ENCODE data around the gene FKBP3. TPM values are rescaled to one million over a fixed set of nuclear protein-coding genes. Genes with fewer than 3 reads are reported as not detected.
A peak's percentile ranks its signal among the peaks of the same experiment; 100 is the strongest.
"Not testable (repeated sequence)": the region's sequence is repeated elsewhere in the genome, so short reads cannot be mapped to it uniquely, and the experiment has no call there.

The FKBP3 gene
- total RNA-seq, 1 donor from 2014 or later = 18.2 TPM

DNA sequence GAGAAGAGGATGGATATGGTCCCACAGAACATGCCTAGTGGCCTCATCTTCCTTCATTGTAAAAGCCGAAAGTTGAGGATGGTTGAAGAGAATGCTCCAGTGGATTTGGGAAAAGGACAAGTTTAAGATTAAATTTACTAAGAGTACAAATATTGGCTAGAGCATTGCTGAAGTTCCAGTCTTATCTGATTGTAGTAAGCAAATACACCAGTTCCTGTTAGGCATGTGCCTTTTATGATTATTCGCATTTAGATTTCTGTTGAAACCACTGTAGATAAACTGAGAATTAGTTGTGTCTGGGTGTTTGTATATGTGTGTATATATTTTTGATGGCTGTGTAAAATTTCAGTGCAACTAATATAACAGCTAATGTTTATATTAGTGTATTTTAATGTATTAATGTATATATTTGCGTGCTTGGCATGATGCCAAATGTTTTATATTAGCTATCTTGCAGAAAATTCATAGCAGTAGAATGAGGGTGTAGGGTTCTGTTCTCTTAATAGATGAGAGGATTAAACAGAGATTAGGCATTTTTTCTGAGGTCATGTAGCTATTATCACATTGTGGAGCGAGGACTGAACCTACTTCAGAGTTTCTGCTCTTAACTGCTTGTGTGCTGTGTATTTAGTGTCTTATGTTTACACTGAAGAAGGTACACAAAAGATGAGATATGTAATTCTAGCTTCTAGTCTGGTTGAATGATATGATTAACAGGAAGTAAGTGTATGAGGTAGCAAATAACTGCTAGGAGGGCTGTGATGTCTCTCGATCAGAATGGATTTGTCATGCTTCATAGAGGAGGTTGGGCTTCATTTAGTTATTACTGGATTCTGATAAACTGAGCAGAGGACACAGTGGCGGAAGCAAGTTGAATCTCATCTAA is 21.1 kb downstream of the FKBP3 start:
- peak in 1 of 2 donors; percentile 26 for DNase-seq (ENCODE audit: low read depth in 2 of 2)

DNA sequence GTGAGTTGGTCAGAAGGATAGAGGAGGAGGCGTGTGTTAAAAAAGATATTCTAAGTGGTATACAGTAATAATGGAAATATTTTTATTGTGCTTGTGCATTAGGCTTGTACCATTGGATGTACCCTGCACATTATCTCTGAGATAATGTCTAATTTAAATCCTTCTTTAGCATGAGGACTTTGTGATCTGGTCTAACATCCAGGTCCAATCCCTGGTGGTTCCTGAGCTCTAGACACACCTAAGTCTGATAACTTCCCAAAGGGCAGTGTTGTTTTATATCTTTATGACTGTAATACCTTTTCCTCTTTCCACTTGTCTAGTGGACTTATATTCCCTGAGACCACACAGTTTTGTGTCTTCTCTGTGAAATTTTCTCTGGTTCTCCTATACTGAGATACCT is 29.7 kb downstream of the FKBP3 start:
- no peak for DNase-seq (ENCODE audit: low read depth in 2 of 2)

DNA sequence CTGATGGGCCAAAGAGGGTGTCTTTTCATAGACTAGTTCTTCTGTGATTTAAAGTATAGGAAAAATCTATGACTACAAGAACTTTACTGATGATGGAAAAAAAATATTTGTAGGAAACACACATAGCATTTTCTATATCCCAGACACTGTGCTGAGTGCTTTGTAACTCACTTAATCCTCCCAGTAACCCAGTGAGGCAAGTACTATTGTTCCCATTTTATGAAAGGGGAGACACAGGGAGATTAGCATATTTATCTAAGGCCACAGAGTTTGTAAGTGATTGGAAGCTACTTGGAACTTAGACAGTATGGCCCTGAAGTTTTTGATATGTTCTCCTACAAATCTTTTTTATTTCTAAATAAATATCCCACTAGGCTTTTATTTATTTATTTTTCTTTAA is 30.5 kb downstream of the FKBP3 start:
- DNase-seq (ENCODE audit: low read depth in 2 of 2) = no peak

DNA sequence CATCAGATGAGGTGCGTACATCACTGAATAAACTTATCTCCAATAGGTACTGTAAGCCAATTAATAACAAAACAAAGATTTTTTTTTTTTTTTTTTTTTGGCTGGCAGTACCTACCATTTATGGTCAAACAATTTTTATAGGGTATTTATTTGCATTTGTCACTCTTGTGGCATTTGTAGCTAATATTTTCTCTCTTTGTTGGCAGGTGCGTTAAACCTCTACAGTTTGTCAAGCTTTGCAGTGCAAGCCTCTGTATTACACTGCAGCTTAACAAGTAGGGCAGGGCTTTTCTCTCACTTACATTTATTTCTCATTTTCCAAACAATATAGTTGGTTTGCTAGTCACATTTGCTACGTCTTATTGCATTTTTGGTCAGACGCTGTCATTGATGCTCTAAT is 38.1 kb downstream of the FKBP3 start:
- no peak for DNase-seq (ENCODE audit: low read depth in 2 of 2)

DNA sequence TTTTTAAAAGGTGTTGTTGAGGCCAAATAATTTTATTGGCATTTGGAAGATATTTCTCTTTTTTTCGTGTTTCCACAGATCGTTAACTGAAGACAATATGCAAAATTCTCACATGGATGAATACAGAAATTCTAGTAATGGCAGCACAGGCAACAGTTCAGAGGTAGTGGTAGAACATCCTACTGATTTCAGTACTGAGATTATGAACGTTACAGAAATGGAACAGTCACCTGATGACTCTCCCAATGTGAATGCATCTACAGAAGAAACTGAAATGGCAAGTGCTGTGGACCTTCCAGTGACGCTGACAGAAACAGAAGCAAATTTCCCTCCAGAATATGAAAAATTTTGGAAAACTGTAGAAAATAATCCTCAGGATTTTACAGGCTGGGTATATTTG is 39.1 kb downstream of the FKBP3 start:
- DNase-seq (ENCODE audit: low read depth in 2 of 2) = no peak

DNA sequence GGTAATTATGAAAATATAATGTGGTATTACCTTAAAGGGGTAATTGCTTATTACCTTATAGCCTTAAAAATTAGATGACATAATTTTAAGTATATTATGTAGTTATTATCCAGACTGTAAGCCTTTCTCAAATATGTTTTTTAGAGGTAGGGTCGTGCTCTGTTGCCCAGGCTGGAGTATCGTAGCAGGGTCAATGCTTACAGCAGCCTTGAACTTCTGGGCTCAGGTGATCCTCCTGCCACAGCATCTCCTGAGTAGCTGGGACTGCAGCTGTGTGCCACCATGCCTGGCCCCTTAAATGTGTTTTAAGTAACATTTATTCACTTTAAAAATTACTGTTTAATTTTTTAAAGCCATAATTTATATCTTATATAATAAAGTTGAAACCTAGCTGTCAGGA is 40.0 kb downstream of the FKBP3 start:
- no peak for DNase-seq (ENCODE audit: low read depth in 2 of 2)

DNA sequence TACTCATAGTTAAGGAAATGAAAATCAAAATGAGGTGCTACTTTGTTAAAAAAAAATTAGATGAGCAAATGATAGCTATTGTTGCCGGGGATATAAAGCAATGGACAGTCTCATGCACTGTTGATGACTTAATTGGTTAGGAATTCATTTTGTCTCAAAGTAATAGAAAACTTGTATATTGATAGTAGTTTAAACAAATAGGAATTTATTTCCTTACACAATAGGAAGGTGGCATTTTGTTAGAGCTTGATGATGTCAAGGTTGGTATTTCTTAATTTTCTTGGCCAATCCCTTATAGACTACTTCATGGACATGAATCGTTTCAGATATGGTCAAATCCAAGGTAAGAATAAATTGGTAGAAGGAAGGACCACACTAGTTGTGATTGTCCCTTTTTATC is 42.6 kb downstream of the FKBP3 start:
- peak in 1 of 2 donors; percentile 9 for DNase-seq (ENCODE audit: low read depth in 2 of 2)

DNA sequence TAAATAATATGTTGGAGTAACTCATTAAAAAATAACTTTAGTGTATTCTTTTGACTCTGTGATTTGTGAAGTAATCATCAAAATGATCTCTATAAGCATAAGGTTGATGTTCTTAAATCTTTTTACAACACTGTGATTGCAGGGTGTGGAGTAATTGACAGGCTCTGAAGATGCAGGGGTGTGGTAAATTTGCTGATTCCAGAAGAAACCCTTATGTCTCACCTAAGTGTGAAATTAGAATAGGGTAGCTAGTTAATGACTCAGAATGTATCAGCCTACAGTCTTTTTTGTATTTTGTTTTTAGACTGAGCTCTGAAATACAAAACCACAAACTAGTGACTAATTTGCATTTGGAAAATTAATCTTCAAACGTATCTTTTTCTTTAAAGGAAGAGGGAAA is 44.5 kb downstream of the FKBP3 start:
- no peak for DNase-seq (ENCODE audit: low read depth in 2 of 2)

DNA sequence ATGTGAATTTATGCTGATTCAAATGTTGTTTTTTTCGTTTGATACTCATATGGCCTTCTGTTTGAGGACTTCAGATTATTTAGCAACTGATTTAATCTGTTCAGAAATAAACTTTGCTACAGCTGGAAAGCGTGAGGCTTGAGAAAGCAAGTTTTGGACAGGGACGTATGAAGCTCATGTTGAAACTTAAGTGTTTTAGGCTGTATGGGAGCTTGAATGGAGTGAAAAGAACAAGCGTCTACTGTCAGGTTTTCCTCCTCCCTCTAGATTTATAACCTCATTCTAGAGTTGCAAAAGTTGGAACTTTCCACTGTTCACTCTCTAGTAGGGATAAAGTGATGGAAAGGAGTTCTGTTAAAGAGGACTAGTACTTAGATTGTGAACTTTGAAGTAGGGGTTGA is 49.3 kb downstream of the FKBP3 start:
- DNase-seq (ENCODE audit: low read depth in 2 of 2) = peak in 1 of 2 donors; percentile 24

DNA sequence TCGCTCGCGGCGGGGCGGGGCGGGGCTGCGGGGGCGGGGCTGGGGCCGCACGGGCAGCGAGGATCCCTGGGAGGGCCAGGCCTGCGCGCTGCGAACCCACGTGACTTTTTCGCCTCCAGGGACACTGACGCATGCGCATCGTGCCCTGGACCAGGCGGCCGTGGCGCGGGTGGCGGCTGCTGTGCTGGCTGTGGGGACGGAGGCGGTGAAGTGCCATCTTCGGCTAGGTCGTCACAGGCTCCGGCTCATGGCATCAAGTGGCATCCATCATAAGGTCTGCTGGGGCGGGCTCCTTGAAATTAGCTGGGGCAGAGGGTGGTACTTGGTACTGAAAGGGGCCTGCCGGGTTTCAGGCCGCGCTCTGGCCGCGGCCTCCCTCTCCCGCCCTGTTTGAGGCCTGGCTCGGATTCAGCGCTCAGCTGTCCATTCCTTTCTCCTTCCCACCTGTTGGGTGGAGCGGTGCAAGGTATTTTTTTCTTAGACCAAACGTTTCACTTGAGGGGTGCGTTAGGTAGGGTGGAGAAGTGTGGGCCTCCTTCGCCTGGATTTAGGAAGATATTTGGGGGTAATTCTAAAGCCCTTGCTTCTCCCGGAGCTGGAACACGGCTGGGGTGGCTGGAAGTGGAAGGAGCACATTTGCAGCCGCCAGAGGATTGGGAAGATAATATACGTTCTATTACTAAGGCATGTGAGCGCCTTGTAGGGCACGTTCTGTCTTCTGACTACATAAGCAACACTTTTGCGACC is 50.1 kb downstream of the FKBP3 start, which contains the start of gene PRPF39:
Gene PRPF39, plus strand, starts transcription at position 141 of the 747 bp plus-strand sequence. CDS start 11,124 bp downstream, outside the sequence.
- peak; percentile 84 to 94 for DNase-seq (ENCODE audit: low read depth in 2 of 2)

DNA sequence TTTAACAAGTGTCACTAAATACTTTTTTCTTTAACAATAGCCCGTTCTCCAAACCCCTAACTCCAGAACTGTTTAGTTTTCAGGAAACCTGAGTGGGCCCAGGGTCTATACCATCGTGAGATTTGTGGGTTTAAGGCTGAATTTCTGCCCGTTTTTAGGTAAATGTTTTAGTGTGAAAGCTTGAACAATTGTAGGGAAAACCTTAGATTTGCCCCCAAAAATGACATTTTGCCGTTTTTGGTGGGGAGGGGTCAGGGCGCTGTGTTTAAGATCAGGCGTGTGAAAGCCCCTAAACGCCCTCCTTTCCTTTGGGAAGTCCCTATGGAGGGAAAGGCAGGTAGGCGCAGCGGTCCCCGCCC is 50.7 kb downstream of the FKBP3 start:
- DNase-seq (ENCODE audit: low read depth in 2 of 2) = no peak

DNA sequence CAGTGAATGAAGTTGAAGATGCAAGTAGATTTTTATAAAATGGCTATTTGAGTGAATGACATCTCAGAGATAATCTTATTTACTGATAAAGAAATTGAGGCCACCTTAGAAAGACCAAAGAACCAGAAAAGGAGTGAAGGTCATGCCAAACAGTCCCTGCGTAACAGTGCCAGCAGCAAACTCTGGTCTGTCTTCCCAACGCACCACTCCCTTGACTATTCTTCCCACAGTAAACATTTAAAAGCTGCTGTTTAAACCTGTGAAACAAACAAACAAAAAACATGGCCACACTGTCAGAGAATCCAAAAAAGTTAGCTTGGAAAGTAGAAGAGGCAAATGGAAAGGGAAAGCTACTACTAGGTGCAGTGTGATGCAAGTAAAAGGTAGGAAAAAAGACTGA is 51.9 kb downstream of the FKBP3 start:
- no peak for DNase-seq (ENCODE audit: low read depth in 2 of 2)

DNA sequence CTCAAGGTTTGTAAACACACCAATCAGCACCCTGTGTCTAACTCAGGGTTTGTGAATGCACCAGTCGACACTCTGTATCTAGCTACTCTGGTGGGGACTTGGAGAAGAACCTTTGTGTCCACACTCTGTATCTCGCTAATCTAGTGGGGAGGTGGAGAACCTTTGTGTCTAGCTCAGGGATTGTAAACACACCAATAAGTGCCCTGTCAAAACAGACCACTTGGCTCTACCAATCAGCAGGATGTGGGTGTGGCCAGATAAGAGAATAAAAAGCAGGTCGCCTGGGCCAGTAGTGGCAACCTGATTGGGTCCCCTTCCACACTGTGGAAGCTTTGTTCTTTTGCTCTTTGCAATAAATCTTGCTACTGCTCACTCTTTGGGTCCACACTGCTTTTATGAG is 53.2 kb downstream of the FKBP3 start:
- not testable (repeated sequence) for DNase-seq (ENCODE audit: low read depth in 2 of 2)

DNA sequence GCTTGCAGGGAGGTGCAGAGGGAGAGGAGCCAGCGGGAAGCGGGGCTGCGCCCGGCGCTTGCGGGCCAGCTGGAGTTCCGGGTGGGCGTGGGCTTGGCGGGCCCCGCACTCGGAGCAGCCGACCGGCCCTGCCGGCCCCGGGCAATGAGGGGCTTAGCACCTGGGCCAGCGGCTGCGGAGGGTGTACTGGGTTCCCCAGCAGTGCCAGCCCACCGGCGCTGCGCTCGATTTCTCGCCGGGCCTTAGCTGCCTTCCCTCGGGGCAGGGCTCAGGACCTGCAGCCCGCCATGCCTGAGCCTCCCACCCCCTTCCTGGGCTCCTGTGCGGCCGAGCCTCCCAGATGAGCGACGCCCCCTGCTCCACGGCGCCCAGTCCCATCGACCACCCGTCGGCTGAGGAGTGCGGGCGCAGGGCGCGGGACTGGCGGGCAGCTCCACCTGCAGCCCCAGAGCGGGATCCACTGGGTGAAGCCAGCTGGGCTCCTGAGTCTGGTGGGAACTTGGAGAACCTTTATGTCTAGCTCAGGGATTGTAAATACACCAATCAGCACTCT is 53.8 kb downstream of the FKBP3 start:
- DNase-seq (ENCODE audit: low read depth in 2 of 2) = not testable (repeated sequence)

DNA sequence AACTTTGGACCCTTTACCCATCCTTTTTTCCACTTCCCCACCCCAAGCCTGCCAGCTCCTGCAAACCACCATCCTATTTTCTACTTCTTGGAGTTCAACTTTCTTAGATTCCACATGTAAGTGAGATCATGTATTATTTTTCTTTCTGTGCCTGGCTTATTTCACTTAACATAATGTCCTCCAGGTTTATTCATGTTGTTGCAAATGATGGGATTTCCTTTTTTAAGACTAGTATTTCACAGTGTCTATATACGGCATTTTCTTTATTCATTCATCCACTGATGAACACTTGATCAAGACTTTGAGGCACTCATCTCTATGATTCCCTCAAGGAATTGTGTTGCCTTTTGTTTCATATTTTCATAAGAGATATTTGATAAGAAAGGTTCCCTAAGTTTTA is 56.0 kb downstream of the FKBP3 start:
- no peak for DNase-seq (ENCODE audit: low read depth in 2 of 2)

DNA sequence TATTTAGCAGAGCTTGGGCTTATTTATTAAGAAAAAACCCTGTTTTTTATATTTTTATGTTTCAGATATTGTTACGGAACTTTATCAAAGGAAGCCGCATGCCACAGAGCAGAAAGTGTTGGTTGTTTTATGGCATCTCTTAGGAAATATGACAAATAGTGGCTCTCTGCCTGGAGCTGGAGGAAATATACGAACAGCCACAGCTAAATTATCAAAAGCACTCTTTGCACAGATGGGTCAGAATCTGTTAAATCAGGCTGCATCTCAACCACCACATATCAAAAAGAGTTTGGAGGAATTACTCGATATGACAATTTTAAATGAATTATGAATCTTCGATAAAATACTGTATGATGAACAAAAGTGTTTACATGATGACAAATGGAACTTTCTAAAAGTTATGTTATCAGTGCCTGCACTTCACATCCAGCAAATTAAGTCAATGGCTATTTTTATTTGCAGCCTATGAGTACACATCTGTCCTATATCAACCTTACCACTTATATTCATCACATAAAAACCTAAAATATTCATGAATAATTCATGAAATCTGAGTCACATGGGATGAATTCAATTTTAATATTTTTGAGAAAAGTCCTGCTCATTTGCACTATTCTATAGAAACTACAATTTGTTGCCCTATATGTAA is 60.9 kb downstream of the FKBP3 start:
- no peak for DNase-seq (ENCODE audit: low read depth in 2 of 2)

DNA sequence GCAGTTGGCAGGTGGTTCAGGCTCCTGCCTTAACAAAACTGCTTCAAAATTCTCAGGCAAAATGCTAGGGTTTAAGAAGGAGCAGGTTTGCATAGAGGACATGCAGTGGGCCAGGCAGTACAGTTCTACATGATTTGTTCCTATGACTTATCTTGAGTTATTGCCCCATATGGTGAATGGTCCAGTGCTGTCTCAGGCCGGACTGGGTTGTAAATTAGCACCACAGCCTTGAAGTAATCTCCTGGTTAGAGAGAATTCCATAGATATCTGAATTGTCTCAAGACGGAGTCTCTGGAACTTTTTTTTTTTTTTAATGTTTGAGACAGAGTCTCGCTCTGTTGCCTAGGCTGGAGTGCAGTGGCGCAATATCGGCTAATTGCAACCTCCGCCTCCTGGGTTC is 62.2 kb downstream of the FKBP3 start:
- no peak for DNase-seq (ENCODE audit: low read depth in 2 of 2)

DNA sequence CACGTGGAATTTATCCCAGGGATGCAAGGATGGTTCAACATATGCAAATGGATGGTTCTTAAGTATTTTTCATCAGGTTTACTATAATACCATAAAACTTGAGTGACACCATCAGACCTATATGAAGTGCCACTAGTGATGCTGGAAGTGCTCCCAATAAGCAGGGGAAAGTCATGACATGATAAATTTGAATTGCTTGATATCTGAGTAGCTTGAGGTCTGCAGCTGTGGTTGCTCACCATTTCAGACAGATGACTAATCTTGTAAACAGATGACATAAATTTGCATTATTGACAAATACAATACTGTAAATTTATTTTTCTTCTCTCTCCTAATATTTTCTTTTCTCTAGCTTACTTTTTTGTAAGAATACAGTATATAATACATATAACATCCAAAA is 64.1 kb downstream of the FKBP3 start:
- DNase-seq (ENCODE audit: low read depth in 2 of 2) = no peak

DNA sequence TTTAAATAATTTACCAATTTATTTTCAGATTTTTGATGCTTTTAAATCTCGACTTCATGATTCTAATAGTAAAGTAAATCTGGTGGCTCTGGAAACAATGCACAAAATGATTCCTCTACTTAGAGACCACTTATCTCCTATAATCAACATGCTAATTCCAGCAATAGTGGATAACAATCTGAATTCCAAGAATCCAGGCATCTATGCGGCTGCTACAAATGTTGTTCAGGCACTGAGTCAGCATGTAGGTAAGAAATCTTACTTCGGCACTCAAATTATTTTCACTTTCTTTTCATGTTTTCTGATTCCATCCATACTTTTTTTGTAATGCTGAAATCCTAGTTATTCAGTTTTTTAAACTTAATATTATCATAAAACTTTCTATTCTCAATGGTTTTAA is 65.9 kb downstream of the FKBP3 start:
- DNase-seq (ENCODE audit: low read depth in 2 of 2) = no peak

DNA sequence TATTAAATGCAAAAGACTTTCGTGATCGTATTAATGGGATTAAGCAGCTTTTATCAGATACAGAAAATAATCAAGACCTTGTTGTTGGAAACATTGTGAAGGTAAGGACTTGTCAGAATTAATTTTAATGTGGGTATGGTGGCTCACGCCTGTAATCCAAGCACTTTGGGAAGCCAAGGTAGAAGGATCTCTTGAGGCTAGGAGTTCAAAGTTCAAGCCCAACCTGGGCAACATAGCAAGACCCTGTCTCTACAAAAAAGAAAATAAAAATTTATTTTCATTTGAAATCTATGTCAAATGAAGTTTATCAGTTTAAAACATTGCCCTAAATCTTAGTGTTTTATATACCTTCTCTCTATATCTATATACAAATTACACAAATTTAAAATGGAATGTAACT is 67.6 kb downstream of the FKBP3 start:
- DNase-seq (ENCODE audit: low read depth in 2 of 2) = no peak

DNA sequence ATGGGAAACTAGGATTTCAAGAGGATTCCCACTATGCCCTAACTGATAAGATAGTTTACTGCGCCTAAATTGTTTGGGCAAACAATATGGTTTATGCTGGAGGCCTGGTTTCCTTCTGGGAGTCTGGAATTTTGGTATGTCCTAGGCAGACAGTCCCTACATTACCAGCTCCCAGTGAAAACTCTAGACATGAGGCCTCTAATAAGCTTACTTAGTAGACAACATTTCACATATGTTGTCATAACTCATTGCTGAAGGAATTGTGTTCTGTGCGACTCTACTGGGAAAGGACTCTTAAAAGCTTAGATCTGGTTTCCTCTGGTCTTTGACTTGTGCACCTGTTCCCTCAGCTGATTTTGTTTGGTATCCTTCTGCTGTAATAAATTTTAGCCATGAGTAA is 68.3 kb downstream of the FKBP3 start:
- no peak for DNase-seq (ENCODE audit: low read depth in 2 of 2)
